Measurements from ENCODE around the gene CRKL.

CRKL gene

DNA sequence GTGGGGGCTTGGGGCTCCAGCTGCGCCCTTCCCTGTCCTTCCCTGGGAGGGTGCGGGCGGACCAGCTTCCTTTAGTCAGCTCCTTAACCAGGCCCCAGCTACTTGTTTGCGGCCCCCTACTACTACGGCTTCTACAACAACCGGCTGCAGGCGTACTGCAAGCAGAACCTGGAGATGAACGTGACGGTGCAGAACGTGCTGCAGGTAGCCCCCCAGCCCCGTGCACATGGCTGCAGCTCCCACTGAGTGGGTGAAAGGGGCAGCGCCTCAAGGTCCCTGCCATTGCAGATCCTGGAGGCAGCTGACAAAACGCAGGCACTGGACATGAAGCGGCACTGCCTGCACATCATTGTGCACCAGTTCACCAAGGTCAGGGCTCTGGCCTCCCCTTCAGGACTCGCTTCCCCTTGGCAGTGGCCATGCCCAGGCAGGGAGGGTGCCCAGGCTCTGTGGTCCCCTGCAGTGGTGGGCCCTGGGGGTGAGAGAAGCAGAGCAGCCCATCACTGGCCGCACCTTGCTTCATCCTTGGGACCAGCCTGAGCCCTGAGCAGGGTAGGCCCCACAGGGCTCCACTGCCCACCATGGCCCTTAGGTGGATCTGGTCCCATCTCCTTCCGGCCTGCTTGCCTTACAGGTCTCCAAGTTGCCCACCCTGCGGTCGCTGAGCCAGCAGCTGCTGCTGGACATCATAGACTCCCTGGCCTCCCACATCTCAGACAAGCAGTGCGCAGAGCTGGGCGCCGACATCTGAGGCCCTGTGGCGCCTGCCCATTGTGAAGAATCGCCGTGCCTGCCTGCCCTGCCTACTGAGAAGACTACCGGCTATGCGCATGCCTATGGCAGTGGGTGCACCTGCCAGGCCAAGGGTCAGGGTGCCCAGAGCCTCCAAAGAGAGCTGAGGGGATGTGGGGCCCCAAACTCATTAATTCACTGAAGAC, 79.7 kb downstream of the CRKL start:
- DNase-seq (ENCODE audit: low read depth), result no peak

DNA sequence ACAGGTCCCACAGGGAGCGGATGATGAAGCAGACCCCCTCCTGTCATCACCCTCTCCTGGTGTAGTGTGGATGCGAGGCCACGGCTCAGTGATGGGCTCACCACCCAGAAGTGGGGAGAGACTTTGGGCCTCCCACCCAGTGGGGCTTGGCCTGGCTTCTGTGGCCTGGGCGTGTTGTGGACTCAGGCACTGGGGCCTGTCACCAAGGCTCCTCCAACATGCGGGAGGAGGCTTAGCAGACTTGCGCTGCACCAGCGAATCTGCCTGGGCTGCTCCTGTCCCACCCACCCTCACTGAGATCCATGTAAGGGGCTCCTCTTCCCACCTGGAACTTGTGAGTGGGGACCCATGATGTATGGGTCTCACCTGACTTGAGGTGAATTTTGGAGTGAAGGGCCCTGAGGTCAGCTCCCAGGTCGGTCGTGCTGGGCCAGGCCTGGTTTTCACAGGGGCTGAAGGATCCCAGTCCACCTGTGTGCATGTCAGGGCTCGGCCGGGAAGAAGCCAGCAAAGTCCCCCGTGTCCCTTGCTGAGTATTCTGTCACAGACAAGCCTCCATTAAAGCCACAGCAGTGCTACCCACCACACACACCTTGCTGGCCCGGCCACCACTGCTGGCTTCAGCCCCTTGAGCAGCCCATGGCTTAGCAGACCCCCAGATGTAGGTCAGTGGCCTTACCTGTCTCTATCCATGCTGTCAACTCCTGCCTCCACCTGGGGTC, 80.5 kb downstream of the CRKL start:
- DNase-seq (ENCODE audit: low read depth), result no peak

DNA sequence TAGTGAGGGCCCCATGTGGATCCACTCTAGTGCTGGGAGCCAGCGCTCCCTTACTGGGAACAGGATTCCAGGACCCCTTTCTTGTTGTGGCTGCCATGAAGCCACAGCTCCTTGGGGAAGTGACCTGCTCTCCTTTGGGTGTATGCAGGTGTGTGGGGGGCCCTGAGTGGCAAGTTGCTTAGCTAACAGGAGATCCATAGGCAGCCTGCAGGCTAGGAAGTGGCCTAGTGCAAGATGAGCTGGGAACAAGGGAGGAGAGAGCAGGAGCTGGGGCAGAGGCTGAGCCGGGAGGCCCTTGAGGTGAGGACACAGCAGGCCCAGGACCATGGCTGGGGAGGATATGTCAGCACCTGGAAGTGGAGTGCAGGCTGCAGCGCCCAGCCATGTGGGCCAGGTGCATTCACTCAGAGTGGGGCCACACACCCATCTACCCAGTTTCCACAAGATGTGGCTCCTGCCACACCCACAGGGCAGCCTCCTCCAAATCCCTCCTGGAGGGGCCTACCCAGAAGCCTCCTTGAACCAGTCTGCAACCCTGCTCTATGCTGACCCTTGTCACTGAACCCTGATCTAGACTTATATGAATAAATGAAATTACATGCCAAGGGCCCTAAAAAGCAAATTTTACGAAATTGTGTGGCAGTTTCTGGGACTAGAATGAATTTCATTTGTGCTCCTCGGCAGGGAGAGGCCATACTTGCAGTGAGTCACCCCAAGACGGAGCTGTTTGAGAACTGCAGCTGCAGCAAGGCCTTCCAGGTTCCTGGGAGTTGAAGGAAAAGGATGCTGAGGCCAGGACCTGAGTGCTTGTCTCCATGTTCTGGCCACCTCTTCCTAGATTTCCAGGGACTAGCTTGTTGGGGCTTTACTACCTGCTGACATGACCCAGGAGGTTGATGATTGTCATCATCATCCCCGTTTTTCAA, 81.5 kb downstream of the CRKL start:
- DNase-seq (ENCODE audit: low read depth), result no peak

- DNase-seq (ENCODE audit: low read depth), result no peak
Observed at GRCh38 chr22:20999350-21000206, 82.4 kb downstream of the CRKL start.

DNA sequence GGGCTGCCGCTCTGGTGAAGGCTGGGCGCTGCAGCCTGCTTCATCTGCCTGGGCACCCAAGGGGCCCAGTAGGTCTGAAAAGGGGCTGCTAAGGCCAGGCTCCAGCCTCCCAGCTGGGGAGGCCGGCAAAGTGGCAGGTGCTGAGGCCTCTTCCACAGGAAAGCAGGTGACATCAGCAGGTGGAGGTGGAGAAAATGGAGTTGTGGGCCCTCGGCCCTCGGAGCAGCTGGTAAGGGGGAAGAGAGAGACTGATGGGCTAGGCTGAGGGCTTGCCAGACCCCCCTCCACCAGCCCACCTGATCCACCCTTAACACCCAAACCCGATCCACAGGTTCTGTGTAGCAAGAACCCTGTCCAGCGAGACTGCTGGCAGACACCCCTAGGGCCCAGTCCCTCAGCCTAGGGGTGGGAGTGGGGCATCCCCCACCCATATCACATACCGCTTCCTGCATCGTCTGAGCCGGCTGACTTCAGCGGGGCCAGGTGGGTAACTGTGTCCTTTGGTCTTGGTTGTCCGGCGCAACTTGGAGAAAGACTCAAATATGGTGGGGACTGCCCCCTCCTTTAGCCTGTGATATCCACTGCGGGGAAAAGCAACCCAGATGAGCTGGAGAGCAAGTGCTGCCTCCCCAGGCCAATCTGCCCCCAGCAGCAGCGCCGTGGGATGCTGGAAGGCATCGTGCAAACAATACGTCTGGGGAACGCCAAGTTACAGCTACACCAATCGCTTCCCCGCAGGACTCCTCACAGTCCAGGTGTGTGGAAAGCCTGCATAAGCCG, 83.2 kb downstream of the CRKL start:
- DNase-seq (ENCODE audit: low read depth), result no peak

GRCh38 chr22:21000987-21001600, 83.9 kb downstream of the CRKL start:
- DNase-seq (ENCODE audit: low read depth), result peak; percentile 23

GRCh38 chr22:21001601-21002325, 84.6 kb downstream of the CRKL start, which contains the start of gene THAP7:
THAP7 (minus strand) TSS chr22:21002118; CDS start chr22:21001911, 207 bp downstream.
- DNase-seq (ENCODE audit: low read depth), result peak; percentile 95

All from EH (cell line).